ENCODE results near the gene ESPNL.

ESPNL gene

GRCh38 chr2:238069021-238069709 is 31.0 kb upstream of the ESPNL start:
- intact Hi-C loops (cut with DNase I): no loop called here
- DNase-seq: no peak

- intact Hi-C loops (cut with DNase I): no loop called here
- DNase-seq: no peak
Measured at GRCh38 chr2:238069877-238070276, 30.3 kb upstream of the ESPNL start.

- no peak for DNase-seq
- intact Hi-C loops (cut with DNase I): no loop called here
Measured at GRCh38 chr2:238075397-238075796, 24.7 kb upstream of the ESPNL start.

- intact Hi-C loops (cut with DNase I): no loop called here
- no peak for DNase-seq
Measured at GRCh38 chr2:238077292-238077691, 22.8 kb upstream of the ESPNL start.

GRCh38 chr2:238079874-238080327 is 20.2 kb upstream of the ESPNL start:
- intact Hi-C loops (cut with DNase I): no loop called here
- DNase-seq: no peak

GRCh38 chr2:238080518-238080917 is 19.6 kb upstream of the ESPNL start:
- intact Hi-C loops (cut with DNase I): no loop called here

GRCh38 chr2:238081150-238081549 is 19.0 kb upstream of the ESPNL start:
- intact Hi-C loops (cut with DNase I): no loop called here

More at GRCh38 chr2:238080518-238080917, 19.6 kb upstream of the ESPNL start:
- DNase-seq: peak in 1 of 42 donors; percentile 13

GRCh38 chr2:238081561-238081960 is 18.6 kb upstream of the ESPNL start:
- DNase-seq: peak in 6 of 42 donors; percentile 24 to 48 (median 27)
- intact Hi-C loops (cut with DNase I): no loop called here

More at GRCh38 chr2:238081150-238081549, 19.0 kb upstream of the ESPNL start:
- peak in 16 of 42 donors; percentile 18 to 70 (median 38) for DNase-seq

- intact Hi-C loops (cut with DNase I): no loop called here
- peak in 5 of 42 donors; percentile 2 to 30 (median 17) for DNase-seq
Measured at GRCh38 chr2:238082151-238082550, 18.0 kb upstream of the ESPNL start.

- intact Hi-C loops (cut with DNase I): no loop called here
Measured at GRCh38 chr2:238082827-238083226, 17.3 kb upstream of the ESPNL start.

GRCh38 chr2:238083919-238084318 is 16.2 kb upstream of the ESPNL start:
- intact Hi-C loops (cut with DNase I): no loop called here
- peak in 2 of 42 donors; percentile 2 to 14 for DNase-seq

More at GRCh38 chr2:238082827-238083226, 17.3 kb upstream of the ESPNL start:
- DNase-seq: peak in 1 of 42 donors; percentile 6

GRCh38 chr2:238084761-238085160 is 15.4 kb upstream of the ESPNL start:
- DNase-seq: peak in 3 of 42 donors; percentile 2 to 26 (median 12)
- intact Hi-C loops (cut with DNase I): no loop called here

GRCh38 chr2:238085899-238086298 is 14.2 kb upstream of the ESPNL start:
- DNase-seq: no peak
- intact Hi-C loops (cut with DNase I): no loop called here

GRCh38 chr2:238087211-238087610 is 12.9 kb upstream of the ESPNL start:
- DNase-seq: peak in 2 of 42 donors; percentile 0 to 8
- intact Hi-C loops (cut with DNase I): no loop called here

GRCh38 chr2:238090887-238091286 is 9.3 kb upstream of the ESPNL start:
- peak in 4 of 42 donors; percentile 0 to 13 (median 6) for DNase-seq

GRCh38 chr2:238091436-238092060 is 8.6 kb upstream of the ESPNL start:
- intact Hi-C loops (cut with DNase I): no loop called here
- DNase-seq: peak in 7 of 42 donors; percentile 2 to 31 (median 12)

More at GRCh38 chr2:238090887-238091286, 9.3 kb upstream of the ESPNL start:
- intact Hi-C loops (cut with DNase I): no loop called here

GRCh38 chr2:238092486-238093035 is 7.6 kb upstream of the ESPNL start:
- peak in 9 of 42 donors; percentile 0 to 29 (median 8) for DNase-seq
- intact Hi-C loops (cut with DNase I): no loop called here

- intact Hi-C loops (cut with DNase I): no loop called here
- DNase-seq: peak in 9 of 42 donors; percentile 0 to 34 (median 12)
Measured at GRCh38 chr2:238093181-238094140, 6.7 kb upstream of the ESPNL start.
